ENCODE results near the gene TMEM53.

GRCh38 chr1:44684525-44684924 is 10.2 kb upstream of the TMEM53 start:
- TF ChIP-seq SIN3A (IDR thresholded peaks at IDR 0.05; ENCODE audit: borderline replicate concordance, insufficient read depth, low read depth, low read length) (no peak), CTCF (IDR thresholded peaks at IDR 0.05) (no peak)
